ENCODE measurements around the gene TRAM2. TPM values are rescaled to one million over a fixed set of nuclear protein-coding genes. Genes with fewer than 3 reads are reported as not detected.

The TRAM2 gene
- total and polyA plus RNA-seq, 10 of the 15 experiments (the other 5 are each of a cell fraction or from before 2014, with no cell fraction given), result 2.5 to 15.0 (median 11.0) TPM

GRCh38 chr6:52514514-52514913 is 62.3 kb downstream of the TRAM2 start:
- Histone ChIP-seq H3K4me3 (no peak overlapping the region), H3K4me1 (ENCODE audit: control insufficient read depth, insufficient read depth, low read length) (peaks cover 7% of the 10 kb centered on the region), H3K27me3 (replicated peaks in 1 of 2; ENCODE audit: control insufficient read depth in 2 of 2, insufficient read depth in 2 of 2, low read length in 1 of 2) (no peaks in the 10 kb centered on the region), H3K79me2 (ENCODE audit: control insufficient read depth, insufficient read depth, low read length) (no peaks in the 10 kb centered on the region), H3K9me3 (replicated peaks; ENCODE audit: control insufficient read depth, insufficient read depth, low read length) (no peaks in the 10 kb centered on the region), H3K9ac (ENCODE audit: control insufficient read depth, insufficient read depth, low read length) (no peak overlapping the region), H3K4me2 (ENCODE audit: control insufficient read depth, insufficient read depth) (no peak overlapping the region), H3K36me3 (ENCODE audit: control insufficient read depth in 2 of 2, insufficient read depth in 2 of 2, low read length in 1 of 2) (peaks cover 13 to 14% of the 10 kb centered on the region in 2 experiments; a peak in 3 of 4 replicates), H2AFZ (ENCODE audit: control insufficient read depth, low read depth, low read length) (no peak overlapping the region), H4K20me1 (ENCODE audit: control insufficient read depth, insufficient read depth) (no peaks in the 10 kb centered on the region), H3K27ac (ENCODE audit: control insufficient read depth, insufficient read depth) (no peak overlapping the region)
- RAD21 ChIA-PET (ENCODE audit: unreplicated experiment), result no interaction called here
- SMC1A ChIA-PET (ENCODE audit: uncharacterized antibody, unreplicated experiment), result interaction anchor here (0.8 to 2.8 kb wide), 4 partner anchors 13 to 60 kb away, joined by 3 to 13 read pairs (median 4); no protein-coding TSS in a partner anchor
- POLR2A ChIA-PET, result no interaction called here
- FAIRE-seq (no peak), DNase-seq (ENCODE audit: low read depth, low spot score) (no peak), ATAC-seq (no peak)
- TF ChIP-seq MTA3 (IDR thresholded peaks at IDR 0.05; ENCODE audit: borderline replicate concordance, low read length), result no peak
- TF ChIP-seq, protein P1, sequence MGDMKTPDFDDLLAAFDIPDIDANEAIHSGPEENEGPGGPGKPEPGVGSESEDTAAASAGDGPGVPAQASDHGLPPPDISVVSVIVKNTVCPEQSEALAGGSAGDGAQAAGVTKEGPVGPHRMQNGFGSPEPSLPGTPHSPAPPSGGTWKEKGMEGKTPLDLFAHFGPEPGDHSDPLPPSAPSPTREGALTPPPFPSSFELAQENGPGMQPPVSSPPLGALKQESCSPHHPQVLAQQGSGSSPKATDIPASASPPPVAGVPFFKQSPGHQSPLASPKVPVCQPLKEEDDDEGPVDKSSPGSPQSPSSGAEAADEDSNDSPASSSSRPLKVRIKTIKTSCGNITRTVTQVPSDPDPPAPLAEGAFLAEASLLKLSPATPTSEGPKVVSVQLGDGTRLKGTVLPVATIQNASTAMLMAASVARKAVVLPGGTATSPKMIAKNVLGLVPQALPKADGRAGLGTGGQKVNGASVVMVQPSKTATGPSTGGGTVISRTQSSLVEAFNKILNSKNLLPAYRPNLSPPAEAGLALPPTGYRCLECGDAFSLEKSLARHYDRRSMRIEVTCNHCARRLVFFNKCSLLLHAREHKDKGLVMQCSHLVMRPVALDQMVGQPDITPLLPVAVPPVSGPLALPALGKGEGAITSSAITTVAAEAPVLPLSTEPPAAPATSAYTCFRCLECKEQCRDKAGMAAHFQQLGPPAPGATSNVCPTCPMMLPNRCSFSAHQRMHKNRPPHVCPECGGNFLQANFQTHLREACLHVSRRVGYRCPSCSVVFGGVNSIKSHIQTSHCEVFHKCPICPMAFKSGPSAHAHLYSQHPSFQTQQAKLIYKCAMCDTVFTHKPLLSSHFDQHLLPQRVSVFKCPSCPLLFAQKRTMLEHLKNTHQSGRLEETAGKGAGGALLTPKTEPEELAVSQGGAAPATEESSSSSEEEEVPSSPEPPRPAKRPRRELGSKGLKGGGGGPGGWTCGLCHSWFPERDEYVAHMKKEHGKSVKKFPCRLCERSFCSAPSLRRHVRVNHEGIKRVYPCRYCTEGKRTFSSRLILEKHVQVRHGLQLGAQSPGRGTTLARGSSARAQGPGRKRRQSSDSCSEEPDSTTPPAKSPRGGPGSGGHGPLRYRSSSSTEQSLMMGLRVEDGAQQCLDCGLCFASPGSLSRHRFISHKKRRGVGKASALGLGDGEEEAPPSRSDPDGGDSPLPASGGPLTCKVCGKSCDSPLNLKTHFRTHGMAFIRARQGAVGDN (IDR thresholded peaks at IDR 0.05), result no peak
- no peak for TF ChIP-seq TCF12 (IDR thresholded peaks at IDR 0.05; ENCODE audit: low read depth, low read length)
- TF ChIP-seq, protein P2, sequence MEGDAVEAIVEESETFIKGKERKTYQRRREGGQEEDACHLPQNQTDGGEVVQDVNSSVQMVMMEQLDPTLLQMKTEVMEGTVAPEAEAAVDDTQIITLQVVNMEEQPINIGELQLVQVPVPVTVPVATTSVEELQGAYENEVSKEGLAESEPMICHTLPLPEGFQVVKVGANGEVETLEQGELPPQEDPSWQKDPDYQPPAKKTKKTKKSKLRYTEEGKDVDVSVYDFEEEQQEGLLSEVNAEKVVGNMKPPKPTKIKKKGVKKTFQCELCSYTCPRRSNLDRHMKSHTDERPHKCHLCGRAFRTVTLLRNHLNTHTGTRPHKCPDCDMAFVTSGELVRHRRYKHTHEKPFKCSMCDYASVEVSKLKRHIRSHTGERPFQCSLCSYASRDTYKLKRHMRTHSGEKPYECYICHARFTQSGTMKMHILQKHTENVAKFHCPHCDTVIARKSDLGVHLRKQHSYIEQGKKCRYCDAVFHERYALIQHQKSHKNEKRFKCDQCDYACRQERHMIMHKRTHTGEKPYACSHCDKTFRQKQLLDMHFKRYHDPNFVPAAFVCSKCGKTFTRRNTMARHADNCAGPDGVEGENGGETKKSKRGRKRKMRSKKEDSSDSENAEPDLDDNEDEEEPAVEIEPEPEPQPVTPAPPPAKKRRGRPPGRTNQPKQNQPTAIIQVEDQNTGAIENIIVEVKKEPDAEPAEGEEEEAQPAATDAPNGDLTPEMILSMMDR (IDR thresholded peaks at IDR 0.05 in 2 of 3, conservative IDR thresholded peaks at IDR 0.05 in 1 of 3; ENCODE audit: control insufficient read depth in 2 of 3, extremely low read depth in 1 of 3, insufficient read depth in 1 of 3, low read depth in 3 of 3, low read length in 3 of 3), result no peak
- no peak for TF ChIP-seq ESRRA (IDR thresholded peaks at IDR 0.05; ENCODE audit: low read length)
- TF ChIP-seq SIX5 (IDR thresholded peaks at IDR 0.05; ENCODE audit: low read depth, low read length, severe bottlenecking), result no peak
- no peak for TF ChIP-seq CREM (IDR thresholded peaks at IDR 0.05; ENCODE audit: low read depth)
- TF ChIP-seq CEBPB (IDR thresholded peaks at IDR 0.05; ENCODE audit: borderline replicate concordance in 1 of 2, low read depth in 2 of 2, low read length in 2 of 2), result no peak
- no peak for TF ChIP-seq NR2C2 (IDR thresholded peaks at IDR 0.05; ENCODE audit: borderline replicate concordance, control insufficient read depth, insufficient read length, low read depth)
- no peak for TF ChIP-seq FOS (IDR thresholded peaks at IDR 0.05; ENCODE audit: borderline replicate concordance, extremely low read depth, insufficient read length)
- no peak for TF ChIP-seq POLR2AphosphoS2 (IDR thresholded peaks at IDR 0.05; ENCODE audit: low read depth, low read length)
- TF ChIP-seq SUZ12 (IDR thresholded peaks at IDR 0.05; ENCODE audit: unreplicated experiment), result no peak
- no peak for TF ChIP-seq TCF3 (IDR thresholded peaks at IDR 0.05; ENCODE audit: borderline replicate concordance, insufficient read depth, low read depth, low read length)
- TF ChIP-seq EED (IDR thresholded peaks at IDR 0.05; ENCODE audit: low read depth), result no peak
- no peak for TF ChIP-seq FOXK2 (IDR thresholded peaks at IDR 0.05)
- no peak for TF ChIP-seq MTA2 (IDR thresholded peaks at IDR 0.05; ENCODE audit: low read depth)
- intact Hi-C loops (cut with micrococcal nuclease; ENCODE audit: unreplicated experiment) (no loop called here), in situ Hi-C loops (cut with MboI) (no loop called here)
- 86% methylated on average over 7 of the region's 7 CpGs for WGBS (ENCODE audit: insufficient coverage, insufficient replicate concordance, low lambda C conversion rate, missing lambda C conversion rate)
- no TSS peak for BruUV-seq (replicated peaks)
- CTCF ChIA-PET, result interaction anchor here (0.7 to 1.4 kb wide), 2 partner anchors 15 to 99 kb away, joined by 3 read pairs; no protein-coding TSS in a partner anchor
